SH-SY5Y (cell line): ENCODE measurements around the gene CCM2.

Source experiments
- GATA2 ChIP-seq: IDR thresholded peaks from 2 replicates; pipeline ENCODE4 v1.6.1; 2011; ENCODE audit warnings: mild to moderate bottlenecking, low read depth, low read length
- GATA3 ChIP-seq: IDR thresholded peaks from 2 replicates; pipeline ENCODE4 v1.6.1; 2011; ENCODE audit warnings: low read depth, mild to moderate bottlenecking, low read length, moderate library complexity

DNA sequence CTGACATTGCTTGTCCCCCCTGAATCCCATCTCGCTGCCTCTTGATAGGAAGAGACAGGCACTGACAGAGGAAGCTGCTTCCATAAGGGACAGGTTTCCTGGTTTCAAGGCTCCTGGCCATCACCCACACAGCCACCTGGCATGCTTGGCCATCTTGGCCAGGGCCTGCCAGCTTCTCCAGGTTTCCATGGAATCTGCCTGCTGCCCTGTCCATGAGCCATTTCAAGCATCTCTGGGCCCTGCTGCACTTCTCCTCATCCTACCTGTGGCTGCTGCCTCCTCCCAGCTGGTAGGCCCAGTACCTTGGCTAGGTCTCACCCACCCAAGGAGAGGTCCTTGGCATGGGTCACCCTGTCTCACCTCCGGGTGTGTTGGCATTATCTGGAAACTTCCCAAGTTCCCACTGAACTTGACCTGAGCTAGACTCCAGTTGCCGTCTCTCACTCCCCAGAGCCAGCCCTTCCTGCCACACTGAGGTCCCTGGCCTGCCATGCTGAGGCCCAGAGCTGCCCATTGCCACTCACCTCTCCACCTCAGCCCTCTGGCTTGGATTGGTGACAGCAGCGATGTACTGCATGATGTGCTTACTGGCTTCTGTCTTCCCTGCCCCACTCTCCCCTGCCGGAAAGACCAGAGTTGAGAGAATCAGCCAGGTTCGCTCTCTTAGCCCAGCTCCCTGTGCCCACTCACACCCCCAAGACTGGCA, 23.8 kb upstream of the CCM2 start:
- TF ChIP-seq GATA2, result no peak
- no peak for TF ChIP-seq GATA3
